Keratinocyte (primary cell): ENCODE results near the gene OR52B6.
"Not testable (repeated sequence)": the region's sequence is repeated elsewhere in the genome, so short reads cannot be mapped to it uniquely, and the experiment has no call there.

ENCODE experiments used
- CTCF ChIP-seq, 3 experiments: IDR thresholded peaks in 1 of 3; conservative IDR thresholded peaks in 1 of 3; optimal IDR thresholded peaks in 1 of 3; 2 replicates in 2 of 3; 3 replicates in 1 of 3; pipeline versions ENCODE3 to v1.5.1; 2011; ENCODE audit warnings: low read length in 3 of 3, mild to moderate bottlenecking in 3 of 3, moderate library complexity in 2 of 3, control low read depth in 1 of 3, inconsistent platforms in 1 of 3; ENCODE audit not compliant: insufficient read depth in 2 of 3; ENCODE audit errors: extremely low read depth in 1 of 3
- EZH2 ChIP-seq: IDR thresholded peaks from one replicate; pipeline ENCODE4 v1.6.1; 2012; ENCODE audit warnings: inconsistent platforms, mild to moderate bottlenecking, low read length, moderate library complexity

- not testable (repeated sequence) for TF ChIP-seq CTCF (optimal IDR thresholded peaks at IDR 0.05 in 1 of 3, IDR thresholded peaks at IDR 0.05 in 1 of 3, conservative IDR thresholded peaks at IDR 0.05 in 1 of 3; ENCODE audit: extremely low read depth in 1 of 3, insufficient read depth in 2 of 3, low read length in 3 of 3); EZH2
These were observed 22.1 kb downstream of the OR52B6 start for GRCh38 chr11:5602791-5603190.
